Fibroblast of lung (primary cell): ENCODE measurements around the gene CFAP65. TPM values are rescaled to one million over a fixed set of nuclear protein-coding genes. Genes with fewer than 3 reads are reported as not detected.

Experiments
- DNase-seq, 2 donors: peaks; one replicate each; pipeline versions ENCODE4 v3.0.0 to v3.0.0-alpha.2; 2010; ENCODE audit warnings: low read depth in 2 of 2
- H2AFZ ChIP-seq: 2 replicates; pipeline ENCODE4 v1.5.1; 2012; ENCODE audit warnings: low read length, control low read depth, inconsistent platforms
- H3K27ac ChIP-seq: 2 replicates; pipeline ENCODE4 v1.5.1; 2011; ENCODE audit warnings: low read length, control low read depth; ENCODE audit not compliant: insufficient read depth
- H3K27me3 ChIP-seq: 2 replicates; pipeline ENCODE4 v1.5.1; 2011; ENCODE audit warnings: mild to moderate bottlenecking, low read length; ENCODE audit not compliant: control insufficient read depth, insufficient read depth
- H3K36me3 ChIP-seq: 2 replicates; pipeline ENCODE4 v1.5.1; 2011; ENCODE audit warnings: low read length; ENCODE audit not compliant: control insufficient read depth, insufficient read depth
- H3K4me1 ChIP-seq: 2 replicates; pipeline ENCODE4 v1.5.1; 2011; ENCODE audit warnings: low read length; ENCODE audit not compliant: control insufficient read depth, insufficient read depth; ENCODE audit errors: extremely low read depth
- H3K4me2 ChIP-seq: 2 replicates; pipeline ENCODE4 v1.5.1; 2011; ENCODE audit warnings: low read length, control low read depth; ENCODE audit not compliant: insufficient read depth; ENCODE audit errors: extremely low read depth
- H3K4me3 ChIP-seq, 4 experiments: fragments of 200-600 bp in 1 of 4; sonication (generic) in 1 of 4; replicated peaks in 1 of 4; 2 replicates each; pipeline ENCODE4 v1.5.1; 2011 to 2016; ENCODE audit warnings: low read length in 4 of 4, low read depth in 3 of 4, mild to moderate bottlenecking in 3 of 4, control low read depth in 2 of 4, inconsistent platforms in 1 of 4, mixed read lengths in 1 of 4; ENCODE audit not compliant: insufficient read depth in 1 of 4; ENCODE audit errors: control extremely low read depth in 1 of 4
- H3K79me2 ChIP-seq: 2 replicates; pipeline ENCODE4 v1.5.1; 2012; ENCODE audit warnings: mild to moderate bottlenecking, low read length, inconsistent platforms; ENCODE audit not compliant: control insufficient read depth, insufficient read depth
- H3K9ac ChIP-seq: 2 replicates; pipeline ENCODE4 v1.5.1; 2011; ENCODE audit warnings: mild to moderate bottlenecking, low read length, control low read depth; ENCODE audit not compliant: insufficient read depth
- H3K9me3 ChIP-seq: 2 replicates; pipeline ENCODE4 v1.5.1; 2012; ENCODE audit warnings: low read depth, low read length; ENCODE audit not compliant: control insufficient read depth, insufficient read depth
- H4K20me1 ChIP-seq: 2 replicates; pipeline ENCODE4 v1.5.1; 2011; ENCODE audit warnings: low read length; ENCODE audit not compliant: control insufficient read depth, insufficient read depth; ENCODE audit errors: extremely low read depth
- CTCF ChIP-seq, 2 donors: IDR thresholded peaks in 1 of 2; conservative IDR thresholded peaks in 1 of 2; 1 replicate in 1 of 2; 2 replicates in 1 of 2; pipeline ENCODE4 v1.5.1; 2011 to 2012; ENCODE audit warnings: low read length in 2 of 2, control low read depth in 1 of 2, inconsistent platforms in 1 of 2, low read depth in 1 of 2, mild to moderate bottlenecking in 1 of 2
- EZH2 ChIP-seq: IDR thresholded peaks from 2 replicates; pipeline ENCODE4 v1.5.1; 2012; ENCODE audit warnings: low read length, control low read depth, mild to moderate bottlenecking; ENCODE audit errors: missing control alignments
- polyA plus RNA-seq, 2 donors: library from polyadenylated mRNA; depleted of rRNA in 1 of 2; stranded (reverse) in 1 of 2; unstranded in 1 of 2; fragments of >200 nt; gene quantifications; 2 replicates each; pipeline ENCODE4 v1.2.1, GENCODE V29; 2011 to 2012; ENCODE audit warnings: missing spikeins in 1 of 2
- total RNA-seq: library from RNA; depleted of rRNA; stranded (reverse); fragments of >200 nt; gene quantifications from 2 replicates; pipeline ENCODE4 v1.2.1, GENCODE V29; 2014

Gene CFAP65
- total and polyA plus RNA-seq, 2 donors (not counting 1 experiment from before 2014, with no cell fraction given) = not detected

GRCh38 chr2:218954541-218955300, 86.6 kb downstream of the CFAP65 start:
- H2AFZ ChIP-seq = no peak overlapping the region
- no peaks in the 10 kb centered on the region for H3K79me2 ChIP-seq
- H3K36me3 ChIP-seq = no peaks in the 10 kb centered on the region
- no peaks in the 10 kb centered on the region for H4K20me1 ChIP-seq
- DNase-seq = no peak
- H3K9ac ChIP-seq = no peak overlapping the region
- H3K27ac ChIP-seq = no peak overlapping the region
- TF ChIP-seq CTCF (conservative IDR thresholded peaks at IDR 0.05 in 1 of 2, IDR thresholded peaks at IDR 0.05 in 1 of 2; ENCODE audit: low read depth in 1 of 2, low read length in 2 of 2) = no peak
- TF ChIP-seq EZH2 = no peak
- H3K9me3 ChIP-seq = no peaks in the 10 kb centered on the region
- no peaks in the 10 kb centered on the region for H3K4me1 ChIP-seq
- no peak overlapping the region for H3K4me2 ChIP-seq
- H3K27me3 ChIP-seq = peaks cover 45% of the 10 kb centered on the region
- H3K4me3 ChIP-seq = no peak overlapping the region

- Histone ChIP-seq H3K9ac (no peak overlapping the region), H3K27ac (no peak overlapping the region), H3K9me3 (no peaks in the 10 kb centered on the region), H3K4me3 (no peak overlapping the region), H3K4me2 (no peak overlapping the region), H3K4me1 (no peaks in the 10 kb centered on the region), H4K20me1 (no peaks in the 10 kb centered on the region), H2AFZ (no peak overlapping the region), H3K79me2 (no peaks in the 10 kb centered on the region), H3K27me3 (peaks cover 36% of the 10 kb centered on the region), H3K36me3 (no peaks in the 10 kb centered on the region)
- no peak for TF ChIP-seq CTCF (conservative IDR thresholded peaks at IDR 0.05 in 1 of 2, IDR thresholded peaks at IDR 0.05 in 1 of 2; ENCODE audit: low read depth in 1 of 2, low read length in 2 of 2)
- no peak for TF ChIP-seq EZH2
- no peak for DNase-seq
Observed at GRCh38 chr2:218953366-218953954, 87.9 kb downstream of the CFAP65 start.

Other genes with a start within 250 kb of the CFAP65 start
- gene PRKAG3, start 209.7 kb downstream of the CFAP65 start, total RNA-seq = 0.26 and 0.33 TPM in 2 replicates
- 0.02 TPM in 1 of 2 replicates, not detected in the other for gene PRKAG3, start 209.7 kb downstream of the CFAP65 start, polyA plus RNA-seq
- gene WNT6, start 181.7 kb downstream of the CFAP65 start, total RNA-seq = not detected in 2 replicates
- not detected in 2 replicates for gene WNT6, start 181.7 kb downstream of the CFAP65 start, polyA plus RNA-seq
- not detected in 2 replicates for gene WNT10A, start 160.7 kb downstream of the CFAP65 start, total RNA-seq
- not detected in 2 replicates for gene WNT10A, start 160.7 kb downstream of the CFAP65 start, polyA plus RNA-seq
- under 0.01 and 0.17 TPM in 2 replicates for gene CDK5R2, start 81.8 kb downstream of the CFAP65 start, total RNA-seq
- gene CDK5R2, start 81.8 kb downstream of the CFAP65 start, polyA plus RNA-seq = 0.02 and 0.05 TPM in 2 replicates
- gene FEV, start 56.3 kb downstream of the CFAP65 start, total RNA-seq = not detected in 2 replicates
- not detected in 2 replicates for gene FEV, start 56.3 kb downstream of the CFAP65 start, polyA plus RNA-seq
- not detected in 2 replicates for gene CRYBA2, start 48.1 kb downstream of the CFAP65 start, total RNA-seq
- not detected in 2 replicates for gene CRYBA2, start 48.1 kb downstream of the CFAP65 start, polyA plus RNA-seq
- gene IHH, start 19.4 kb upstream of the CFAP65 start, total RNA-seq = not detected in 2 replicates
- not detected in 2 replicates for gene IHH, start 19.4 kb upstream of the CFAP65 start, polyA plus RNA-seq
- gene NHEJ1, start 119.3 kb upstream of the CFAP65 start, total RNA-seq = 20.3 and 22.1 TPM in 2 replicates
- 22.3 and 24.8 TPM in 2 replicates for gene NHEJ1, start 119.3 kb upstream of the CFAP65 start, polyA plus RNA-seq
- 1.8 and 2.5 TPM in 2 replicates for gene SLC23A3, start 128.5 kb upstream of the CFAP65 start, total RNA-seq
- 0.29 and 0.52 TPM in 2 replicates for gene SLC23A3, start 128.5 kb upstream of the CFAP65 start, polyA plus RNA-seq
- 22.6 and 33.5 TPM in 2 replicates for gene CNPPD1, start 135.4 kb upstream of the CFAP65 start, total RNA-seq
- gene CNPPD1, start 135.4 kb upstream of the CFAP65 start, polyA plus RNA-seq = 42.2 and 49.4 TPM in 2 replicates
- 88.7 and 95.3 TPM in 2 replicates for gene RETREG2, start 136.8 kb upstream of the CFAP65 start, total RNA-seq
- 64.6 and 89.5 TPM in 2 replicates for gene RETREG2, start 136.8 kb upstream of the CFAP65 start, polyA plus RNA-seq
- 29.3 and 40.0 TPM in 2 replicates for gene ZFAND2B, start 165.3 kb upstream of the CFAP65 start, total RNA-seq
- gene ZFAND2B, start 165.3 kb upstream of the CFAP65 start, polyA plus RNA-seq = 26.8 and 29.9 TPM in 2 replicates
- gene ABCB6, start 177.4 kb upstream of the CFAP65 start, total RNA-seq = 47.0 and 49.5 TPM in 2 replicates
- gene ABCB6, start 177.4 kb upstream of the CFAP65 start, polyA plus RNA-seq = 12.5 and 14.7 TPM in 2 replicates
- 27.2 and 47.2 TPM in 2 replicates for gene ATG9A, start 188.1 kb upstream of the CFAP65 start, total RNA-seq
- 64.5 and 68.2 TPM in 2 replicates for gene ATG9A, start 188.1 kb upstream of the CFAP65 start, polyA plus RNA-seq
- 28.8 and 32.7 TPM in 2 replicates for gene ANKZF1, start 188.3 kb upstream of the CFAP65 start, total RNA-seq
- 9.9 and 13.2 TPM in 2 replicates for gene ANKZF1, start 188.3 kb upstream of the CFAP65 start, polyA plus RNA-seq
- gene GLB1L, start 203.9 kb upstream of the CFAP65 start, total RNA-seq = 28.2 and 47.0 TPM in 2 replicates
- 12.8 and 16.9 TPM in 2 replicates for gene GLB1L, start 203.9 kb upstream of the CFAP65 start, polyA plus RNA-seq
- 26.7 and 30.7 TPM in 2 replicates for gene STK16, start 204.0 kb upstream of the CFAP65 start, total RNA-seq
- 35.7 and 42.8 TPM in 2 replicates for gene STK16, start 204.0 kb upstream of the CFAP65 start, polyA plus RNA-seq
- not detected in 2 replicates for gene TUBA4B, start 211.7 kb upstream of the CFAP65 start, total RNA-seq
- not detected in 2 replicates for gene TUBA4B, start 211.7 kb upstream of the CFAP65 start, polyA plus RNA-seq
- 5.6 and 7.7 TPM in 2 replicates for gene TUBA4A, start 212.4 kb upstream of the CFAP65 start, total RNA-seq
- gene TUBA4A, start 212.4 kb upstream of the CFAP65 start, polyA plus RNA-seq = 14.7 and 34.2 TPM in 2 replicates
- gene DNAJB2, start 237.8 kb upstream of the CFAP65 start, total RNA-seq = 55.2 and 81.3 TPM in 2 replicates
- 24.9 and 29.8 TPM in 2 replicates for gene DNAJB2, start 237.8 kb upstream of the CFAP65 start, polyA plus RNA-seq